CMK (cell line): Measurements from ENCODE around the gene SMIM41.

Experiments
- DNase-seq: peaks from one replicate; pipeline ENCODE4 v3.0.0-alpha.2; 2010; ENCODE audit warnings: low read depth

SMIM41 gene

GRCh38 chr12:52147367-52147963, 68.0 kb downstream of the SMIM41 start:
- no peak for DNase-seq

DNA sequence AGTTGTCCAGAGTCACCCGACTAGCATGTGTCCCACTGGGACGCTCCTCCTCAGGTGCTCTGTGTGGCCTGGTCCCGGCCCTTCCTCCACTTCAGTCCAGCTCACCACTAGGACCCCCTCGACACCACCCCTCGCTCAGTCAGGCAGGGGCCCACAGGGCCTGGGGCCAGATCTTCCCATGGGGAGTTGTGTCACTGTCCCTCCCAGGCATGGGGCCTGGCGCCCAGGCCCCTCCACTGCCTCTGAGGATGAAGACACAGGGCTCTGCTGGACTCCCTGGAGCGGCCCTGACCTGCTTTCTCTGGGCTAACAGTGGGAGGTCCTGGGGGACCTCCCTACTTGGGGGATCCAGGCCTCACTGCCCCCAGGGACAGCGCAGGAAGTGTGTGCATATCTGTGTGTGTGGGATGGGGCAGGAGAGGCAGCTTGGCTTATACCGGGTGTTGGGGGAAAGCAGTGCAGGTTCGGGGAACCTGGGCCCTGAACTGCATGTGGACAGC, 68.5 kb downstream of the SMIM41 start:
- no peak for DNase-seq

DNA sequence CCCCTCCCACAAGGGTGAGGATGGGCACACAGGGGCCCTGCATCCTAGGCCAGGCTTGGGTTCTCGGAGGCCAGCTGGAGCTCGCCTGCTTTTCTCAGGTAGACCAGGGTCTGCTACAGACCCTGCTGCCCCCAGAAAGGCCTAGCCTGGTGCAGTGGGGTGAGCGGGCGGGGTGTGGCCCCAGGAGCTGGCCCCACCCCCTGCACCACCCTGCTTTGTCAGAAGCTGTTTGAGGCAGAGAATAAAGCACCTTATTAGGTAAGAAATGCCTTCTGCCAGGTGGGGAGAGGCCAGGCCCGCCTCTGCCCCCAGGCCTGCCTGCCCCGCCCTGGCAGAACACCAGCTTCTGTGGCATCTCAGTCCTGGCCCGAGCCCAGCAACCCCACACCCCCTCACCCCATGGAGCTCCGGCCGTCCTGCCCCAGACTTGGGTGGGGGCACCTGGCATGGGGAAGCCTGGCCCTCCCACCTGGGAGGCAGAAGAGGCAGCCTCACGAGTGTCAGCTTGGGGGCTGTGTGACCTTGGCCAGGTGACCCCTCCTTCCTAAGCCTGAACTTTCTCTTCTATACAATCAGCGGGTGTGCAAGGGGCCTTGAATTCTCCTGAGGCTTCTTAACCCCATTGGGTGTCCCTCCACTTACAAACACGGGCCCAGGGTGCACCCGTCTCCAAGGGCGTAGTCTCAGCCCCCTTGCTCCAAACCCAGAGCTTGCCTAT, 69.1 kb downstream of the SMIM41 start:
- no peak for DNase-seq

- no peak for DNase-seq
These were observed 69.7 kb downstream of the SMIM41 start for GRCh38 chr12:52149182-52149641.

DNA sequence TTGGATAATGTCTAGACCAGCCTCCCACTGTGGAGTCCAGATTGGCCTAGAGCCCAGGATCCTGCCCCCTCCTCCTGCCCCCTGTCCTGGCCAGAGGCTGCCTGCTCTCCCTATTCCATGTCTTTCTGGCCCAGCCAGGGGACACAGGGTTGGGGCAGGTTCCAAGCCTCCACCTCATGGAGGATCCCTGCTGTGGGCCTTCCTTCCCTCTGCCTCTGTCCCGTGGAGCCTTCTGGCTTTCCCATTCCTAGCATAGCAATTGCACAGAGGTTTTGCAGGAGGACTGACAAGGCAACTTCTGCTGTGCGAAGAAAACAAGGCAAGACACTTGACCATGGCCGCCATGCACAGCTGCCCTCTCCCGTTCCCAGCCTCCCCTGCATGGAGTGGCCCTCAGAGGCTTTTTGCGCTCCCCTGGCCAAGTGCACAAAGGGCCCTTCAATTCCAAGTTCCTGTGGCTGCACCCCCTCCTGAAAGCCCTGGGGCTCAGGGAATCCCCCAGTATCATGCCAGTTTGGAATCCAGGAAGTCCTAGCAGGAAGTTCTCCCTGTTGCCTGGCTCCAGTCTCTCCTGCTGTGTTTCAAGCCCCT, 70.2 kb downstream of the SMIM41 start:
- DNase-seq = no peak

- no peak for DNase-seq
These were observed 71.8 kb downstream of the SMIM41 start for GRCh38 chr12:52151153-52151836.

GRCh38 chr12:52151837-52152783, 72.6 kb downstream of the SMIM41 start:
- DNase-seq = peak; percentile 27

DNA sequence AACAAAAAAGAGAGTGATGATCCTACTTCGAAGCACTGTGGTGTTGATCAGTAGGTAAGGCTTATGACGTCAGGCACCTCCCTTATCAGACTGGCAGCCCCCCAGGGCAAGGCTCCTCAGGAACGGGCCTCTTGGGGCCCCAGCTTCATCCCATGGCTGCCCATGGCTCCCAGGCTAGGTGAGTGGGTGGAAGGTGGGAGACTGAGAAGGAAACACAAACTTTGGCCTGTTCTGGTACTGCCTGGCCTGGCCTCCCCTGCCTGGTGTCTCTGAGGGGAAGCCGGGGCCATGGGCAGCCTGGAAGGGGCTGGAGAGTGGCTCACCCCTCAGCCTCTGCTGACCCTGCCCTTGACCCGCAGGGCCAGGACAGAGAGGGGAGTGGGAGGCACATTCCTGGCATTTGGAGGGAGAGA, 73.4 kb downstream of the SMIM41 start:
- no peak for DNase-seq

DNA sequence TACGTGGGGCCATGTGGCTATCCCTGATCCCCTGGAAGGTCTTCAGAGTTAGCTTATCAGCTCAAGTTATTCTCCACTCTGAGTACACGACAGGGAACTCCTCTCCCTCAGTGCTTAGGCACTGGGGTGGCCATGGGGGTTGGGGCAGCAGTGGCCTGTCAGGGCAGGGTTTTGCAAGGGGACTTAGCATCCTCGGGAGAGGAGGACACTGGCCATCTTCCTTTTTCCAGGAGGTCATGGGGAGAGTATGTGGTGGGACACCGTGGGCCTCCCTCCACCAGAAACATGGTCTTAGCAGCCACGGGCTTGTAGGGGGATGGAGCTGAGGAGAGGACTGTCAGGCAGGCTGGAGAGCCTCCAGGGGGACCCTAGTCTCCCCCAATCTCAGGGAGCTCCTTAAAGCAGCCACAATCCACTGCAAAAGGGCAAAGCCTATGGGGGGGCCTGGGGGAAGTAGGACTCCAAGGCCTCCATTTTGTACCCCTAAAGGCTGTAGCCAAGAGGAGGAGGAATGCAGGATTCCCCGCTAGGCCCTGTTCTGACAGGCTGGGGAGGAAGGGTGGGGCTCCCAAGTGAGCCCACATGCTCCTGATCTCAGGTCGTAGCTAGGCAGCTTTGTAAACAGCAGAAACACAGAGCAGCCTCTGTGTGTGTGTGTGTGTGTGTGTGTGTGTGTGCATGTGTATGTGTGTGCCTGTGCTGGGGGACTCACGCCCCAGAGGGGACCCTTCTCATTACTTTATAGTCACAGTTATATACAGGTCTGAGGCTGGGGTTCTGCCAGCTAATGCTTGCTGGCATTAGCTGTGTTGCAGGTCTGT, 75.8 kb downstream of the SMIM41 start:
- DNase-seq = no peak

DNA sequence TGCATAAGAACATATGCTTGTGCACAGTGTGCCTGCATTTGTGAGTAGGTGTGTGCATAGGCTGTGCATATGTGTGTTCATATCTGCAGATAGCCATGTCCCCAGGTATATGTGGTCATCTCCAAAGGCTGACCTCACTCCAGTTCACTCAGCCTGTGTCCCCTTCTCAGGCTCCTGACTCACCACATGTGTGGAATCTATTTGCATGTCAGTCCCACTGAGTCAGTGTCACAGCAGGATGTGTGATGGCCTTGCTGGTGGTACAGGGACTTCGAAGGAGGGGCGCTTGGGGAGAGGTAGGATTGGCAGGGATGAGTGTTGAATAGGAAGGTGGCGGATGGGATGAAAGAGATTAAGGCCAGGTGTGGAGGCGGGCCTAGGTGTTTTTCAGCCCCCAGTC, 76.8 kb downstream of the SMIM41 start:
- DNase-seq = no peak

DNA sequence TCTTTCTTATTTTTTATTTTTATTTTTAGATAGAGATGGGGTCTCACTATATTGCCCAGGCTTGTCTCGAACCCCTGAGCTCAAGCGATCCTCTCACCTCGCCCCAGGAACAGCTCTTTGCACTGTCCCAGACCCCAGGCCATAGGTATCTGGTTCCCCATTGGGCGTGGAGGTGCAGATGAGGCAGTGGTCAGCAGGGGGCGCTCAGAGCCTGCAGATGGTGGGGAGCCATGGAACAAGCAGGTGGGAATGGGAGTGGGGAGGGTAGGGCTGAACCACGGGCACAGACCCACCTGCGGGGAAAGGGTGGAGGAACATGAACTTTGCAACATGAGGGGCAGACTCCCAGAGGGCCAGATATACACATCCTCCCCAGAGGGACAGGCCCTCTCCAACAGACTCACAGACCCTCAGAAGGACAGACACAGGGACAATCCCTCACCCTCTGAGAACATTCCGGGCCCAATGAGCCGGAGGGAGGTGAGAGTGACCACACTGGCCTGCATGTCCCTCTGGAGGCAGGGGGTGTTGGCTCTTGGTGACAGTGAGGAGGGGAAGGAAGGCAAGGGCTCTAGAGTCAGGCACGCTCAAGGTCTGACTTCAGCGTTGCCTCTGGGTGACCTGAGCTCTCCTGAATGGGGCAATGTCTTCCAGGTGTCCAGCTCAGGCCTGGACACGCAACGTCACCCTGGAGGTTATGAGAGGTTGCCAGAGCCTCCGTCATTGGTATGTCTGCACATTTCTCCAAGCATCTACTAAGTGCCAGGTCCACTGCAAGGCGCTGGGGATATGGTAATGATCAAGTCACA, 77.5 kb downstream of the SMIM41 start:
- DNase-seq = peak; percentile 33

DNA sequence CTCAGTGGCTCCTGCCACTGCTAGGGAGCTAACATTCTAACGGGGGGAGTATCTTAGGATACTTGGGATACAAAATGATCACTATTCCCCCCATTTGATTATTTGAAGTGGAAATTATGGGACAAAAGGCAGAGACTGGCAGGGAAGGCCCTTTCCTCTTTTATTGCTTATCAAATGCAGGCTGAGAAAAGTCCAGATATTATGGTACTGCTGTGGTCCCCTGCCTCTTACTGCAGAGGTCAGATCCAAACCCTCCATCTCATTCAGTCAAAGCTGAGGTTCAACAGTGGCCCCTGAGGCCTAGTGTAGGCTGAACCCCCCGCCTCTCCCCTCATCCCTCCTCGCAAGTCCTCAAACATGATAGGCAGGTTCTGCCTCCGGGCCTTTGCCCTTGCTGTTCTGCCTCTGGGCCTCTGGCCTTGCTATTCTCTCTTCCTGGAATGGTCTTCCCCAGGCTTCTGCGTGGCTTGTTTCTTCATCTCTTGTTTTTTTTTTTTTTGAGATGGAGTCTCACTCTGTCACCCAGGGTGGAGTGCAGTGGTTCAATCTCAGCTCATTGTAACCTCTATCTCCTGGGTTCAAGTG, 78.2 kb downstream of the SMIM41 start:
- DNase-seq = no peak
